Activated CD4-positive, CD25-positive, alpha-beta regulatory T cell (primary cell): ENCODE measurements around the gene MTURN.

ENCODE experiments used
- DNase-seq, 4 experiments: peaks; one replicate each; lab custom pipeline; 2025; lab: John Stamatoyannopoulos, UW

The MTURN gene

DNA sequence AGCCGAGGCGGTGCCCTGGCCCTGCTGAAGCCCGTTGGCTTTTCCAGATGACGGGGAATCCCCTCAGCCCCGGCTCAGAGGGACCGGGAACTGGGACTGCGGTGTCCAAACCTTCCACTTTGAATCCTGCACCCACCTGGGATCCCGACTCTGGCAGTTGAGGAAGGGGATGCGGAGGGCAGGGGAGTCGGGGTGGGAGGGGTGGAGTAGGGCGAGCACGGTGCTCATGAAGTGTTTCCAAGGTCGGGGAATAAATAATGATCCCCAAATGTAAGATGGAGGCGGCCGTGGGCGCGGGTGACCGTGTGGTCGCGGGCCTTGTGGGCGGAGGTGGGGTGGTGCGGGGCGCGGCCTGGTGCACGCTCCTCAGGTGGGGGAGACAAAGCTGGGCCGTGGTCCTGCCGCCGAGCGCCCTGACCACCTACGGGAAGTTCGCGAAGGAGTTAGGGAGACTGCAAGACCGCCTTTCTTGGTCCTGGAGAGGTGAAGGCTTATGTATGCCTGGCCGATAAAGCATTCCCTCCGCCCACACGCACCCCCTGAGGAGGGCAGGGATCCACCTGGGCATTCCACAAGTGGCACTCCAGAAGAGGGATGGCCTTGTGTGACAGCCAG is 1.4 kb downstream of the MTURN start:
- no peak for DNase-seq

DNA sequence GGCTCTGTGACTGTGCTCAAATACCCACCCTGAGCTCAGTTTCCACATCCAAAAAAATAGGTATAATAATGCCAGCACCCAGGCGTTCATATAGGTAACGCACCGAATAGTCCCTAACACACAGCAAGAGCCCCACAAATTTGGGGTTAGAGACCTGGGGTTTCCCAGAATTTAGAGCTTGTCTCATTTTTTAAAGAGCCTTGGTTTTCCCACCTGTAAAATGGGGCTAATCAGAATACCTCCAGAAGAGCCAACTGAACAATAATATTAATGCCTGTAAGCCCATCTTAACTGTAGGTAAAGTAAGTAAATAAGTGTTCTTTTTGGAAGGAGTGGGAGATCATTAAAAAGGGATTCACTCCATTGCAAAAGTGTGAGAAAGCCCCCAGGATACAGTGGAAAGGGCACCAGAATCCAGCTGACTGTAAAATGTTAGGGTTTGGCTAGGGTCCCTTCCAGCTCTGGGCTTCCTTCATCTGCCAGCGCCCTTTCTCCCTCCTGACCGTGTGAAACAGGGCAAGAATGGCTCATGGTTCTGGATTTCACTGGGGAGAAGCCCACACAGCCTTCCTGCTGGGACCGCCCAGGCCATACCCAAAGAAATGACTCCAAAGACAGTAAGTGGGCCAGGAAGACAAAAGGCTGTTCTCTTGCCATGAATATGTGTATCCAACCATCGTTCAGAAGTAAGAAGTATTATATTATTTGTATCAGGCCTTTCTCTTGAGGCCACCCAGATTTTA is 2.1 kb downstream of the MTURN start:
- DNase-seq: no peak

DNA sequence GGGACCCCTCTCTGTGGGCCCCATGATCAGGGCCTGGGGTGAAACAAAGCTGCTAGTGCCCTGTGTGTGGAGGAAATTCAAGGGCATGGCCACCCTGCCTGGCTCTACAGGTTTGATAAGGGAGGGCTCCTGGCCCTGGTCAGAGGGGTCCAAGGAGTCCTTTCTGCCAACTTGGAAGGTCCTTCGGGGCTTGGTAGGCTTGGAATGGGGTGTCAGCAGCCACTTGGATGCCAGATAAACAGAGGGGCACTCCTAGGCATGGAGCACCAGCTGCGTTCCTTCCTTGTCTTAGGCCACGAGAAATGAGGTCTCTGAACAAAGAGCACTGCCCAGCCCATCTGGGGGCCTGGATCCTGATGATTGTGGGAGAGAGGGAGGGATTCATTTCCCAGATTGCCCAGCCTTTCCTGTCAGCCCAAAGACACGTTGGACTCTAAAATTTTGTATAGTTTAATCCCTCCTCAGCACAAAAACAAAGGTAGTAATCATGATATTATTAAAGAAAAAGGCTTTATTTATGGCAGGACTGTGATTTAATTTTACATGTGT is 5.1 kb downstream of the MTURN start:
- no peak for DNase-seq

DNA sequence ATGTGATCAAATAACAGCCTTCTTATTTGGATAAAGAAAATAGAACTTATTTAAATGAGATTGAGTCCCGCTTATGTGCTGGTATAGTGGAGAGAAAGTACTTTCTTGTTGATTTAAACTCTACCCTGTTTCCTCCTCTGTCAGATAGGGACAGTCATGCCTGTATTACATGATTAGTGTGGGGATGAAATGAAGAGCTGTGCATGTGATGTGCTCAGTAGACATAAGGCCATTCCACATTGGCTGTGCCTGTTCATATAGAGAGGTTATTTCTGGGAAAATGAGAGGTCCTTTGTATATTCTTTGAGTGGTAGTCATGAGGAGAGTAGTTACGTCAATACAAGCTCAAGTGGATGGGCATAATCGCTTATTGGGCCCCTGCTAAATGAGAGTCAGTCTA is 5.7 kb downstream of the MTURN start:
- DNase-seq: no peak

DNA sequence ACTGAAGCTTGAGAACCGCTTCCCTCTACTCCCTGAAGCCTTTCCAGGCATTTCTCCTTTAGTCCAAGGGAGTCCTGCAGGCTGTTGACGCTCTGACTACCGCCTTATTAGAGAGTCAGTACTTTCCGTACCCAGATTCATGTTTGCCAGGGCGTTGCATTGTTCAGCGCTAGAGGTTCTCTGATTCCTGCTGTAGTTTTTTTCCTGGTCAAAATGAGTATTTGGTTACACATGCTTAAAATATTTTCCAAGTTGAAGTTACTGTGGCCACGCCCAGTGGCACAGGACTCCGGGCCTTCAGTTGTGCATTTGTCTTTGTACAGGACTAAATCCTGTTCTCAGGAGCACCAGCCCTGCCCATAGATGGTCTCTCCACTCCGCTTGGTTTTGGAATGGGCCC is 7.9 kb downstream of the MTURN start:
- no peak for DNase-seq

DNA sequence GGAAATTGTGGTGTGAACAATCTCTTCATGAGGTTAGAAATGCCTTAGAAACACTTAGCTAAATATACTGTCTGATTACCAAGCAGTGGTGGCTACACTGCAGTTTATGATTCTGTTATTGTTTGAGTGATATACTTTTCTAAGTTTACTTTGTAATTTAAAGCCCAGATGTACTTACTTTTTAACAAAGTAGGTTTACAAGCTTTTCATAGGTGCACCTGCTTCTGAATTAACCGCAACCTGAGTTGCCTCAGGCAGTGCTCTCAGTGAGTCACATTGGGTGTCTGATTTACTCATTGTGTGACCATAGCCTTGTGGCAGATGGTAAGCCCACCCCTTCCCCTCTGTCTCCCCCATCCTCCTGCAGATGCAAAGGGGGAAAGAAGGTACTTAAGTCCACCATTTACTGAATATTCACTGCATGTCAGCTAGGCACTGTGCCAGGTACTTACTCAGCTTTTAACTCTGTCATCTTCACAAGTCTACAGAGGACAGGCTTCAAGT is 9.0 kb downstream of the MTURN start:
- no peak for DNase-seq

DNA sequence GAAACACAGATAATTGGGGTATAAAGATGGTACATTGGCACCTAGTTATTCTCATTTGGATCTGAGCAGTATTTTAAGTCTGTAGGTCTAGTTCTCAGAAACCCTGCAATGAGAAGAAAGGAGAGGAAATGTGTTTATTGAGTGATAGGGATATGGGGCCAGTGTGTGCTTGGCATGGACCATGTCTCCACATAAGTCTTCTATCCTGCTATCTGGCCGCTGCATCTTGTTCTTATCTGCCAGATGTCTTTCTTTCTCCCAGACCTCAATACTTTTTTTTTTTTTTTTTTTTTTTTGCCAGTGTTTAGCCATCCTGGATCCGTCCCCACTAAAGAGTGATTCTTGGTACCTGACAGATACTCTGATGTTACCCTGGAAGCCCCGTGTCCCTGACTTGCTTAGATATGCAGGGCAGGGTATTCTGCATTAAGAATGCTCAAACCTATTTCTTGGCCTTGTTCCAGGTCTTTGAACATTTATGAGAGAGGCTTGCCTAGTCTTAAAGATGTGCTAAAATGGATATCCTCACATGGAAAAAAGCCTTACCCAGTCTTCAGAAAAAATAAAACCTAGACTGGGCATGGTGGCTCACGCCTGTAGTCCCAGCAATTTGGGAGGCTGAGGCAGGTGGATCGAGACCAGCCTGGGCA is 10.0 kb downstream of the MTURN start:
- DNase-seq: no peak

DNA sequence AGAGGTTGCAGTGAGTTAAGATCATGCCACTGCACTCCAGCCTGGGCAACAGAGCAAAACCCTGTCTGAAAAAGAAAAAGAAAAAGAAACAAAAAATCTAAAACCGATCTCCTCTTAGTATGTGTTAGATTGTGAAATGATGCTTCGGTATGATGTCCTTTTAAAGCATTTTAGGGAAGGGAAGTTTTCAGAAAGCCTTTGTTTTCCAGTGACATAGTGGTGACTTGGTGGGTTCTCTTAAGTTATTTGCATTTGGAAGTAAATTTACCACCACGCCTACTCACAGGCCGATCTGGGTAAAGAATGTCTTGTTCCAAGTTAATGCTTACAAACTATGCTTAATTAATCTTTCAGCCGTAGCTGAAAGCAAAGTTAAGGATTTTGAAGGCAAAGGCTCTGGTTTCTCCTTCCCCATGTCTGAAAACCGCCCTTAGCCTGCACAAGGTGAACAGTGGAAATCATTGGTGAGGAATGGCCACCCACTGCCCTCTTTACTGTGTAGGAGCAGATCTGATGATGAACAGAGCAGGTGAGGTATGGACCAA is 10.7 kb downstream of the MTURN start:
- no peak for DNase-seq

DNA sequence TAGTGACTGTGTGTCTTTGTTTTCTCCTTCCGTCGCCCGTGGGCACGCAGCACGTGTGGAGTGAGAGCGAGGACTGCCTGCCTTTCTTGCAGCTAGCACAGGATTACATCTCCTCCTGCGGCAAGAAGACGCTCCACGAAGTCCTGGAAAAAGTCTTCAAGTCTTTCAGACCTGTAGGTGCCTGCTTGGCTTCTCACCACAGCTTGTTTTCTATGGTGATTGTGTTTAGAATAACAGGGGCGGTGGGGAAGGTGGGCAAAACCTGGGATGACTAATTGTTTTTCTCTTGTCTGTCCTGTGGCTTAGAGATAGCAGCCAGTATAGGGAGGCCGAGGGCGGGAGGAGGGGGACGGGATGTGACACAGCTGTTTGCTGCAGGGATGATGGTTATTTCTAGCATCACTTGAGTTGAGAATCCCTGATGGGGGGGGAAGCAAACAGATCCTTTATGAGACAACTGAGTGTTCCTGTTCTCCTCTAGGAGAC is 11.4 kb downstream of the MTURN start:
- DNase-seq: no peak

DNA sequence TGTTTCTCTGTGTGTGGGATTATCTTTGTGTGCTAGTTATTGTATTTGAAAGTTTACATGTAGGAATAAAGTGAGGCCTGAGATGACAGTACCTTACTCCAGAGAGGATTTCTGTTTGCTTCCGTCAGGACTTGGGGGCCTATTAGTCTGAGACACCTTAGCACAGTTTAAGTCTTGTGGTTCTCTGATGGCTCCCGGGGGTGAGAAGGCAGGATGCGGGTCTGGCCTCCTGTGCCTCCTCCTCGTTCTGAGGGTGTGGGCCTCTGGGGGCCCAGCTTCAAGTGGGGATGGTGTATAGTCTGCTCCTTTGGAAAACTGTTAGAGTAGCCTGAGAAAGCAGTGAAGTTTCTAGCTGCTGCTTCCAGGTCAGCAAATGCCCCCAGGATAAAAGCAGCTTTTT is 12.4 kb downstream of the MTURN start:
- no peak for DNase-seq

DNA sequence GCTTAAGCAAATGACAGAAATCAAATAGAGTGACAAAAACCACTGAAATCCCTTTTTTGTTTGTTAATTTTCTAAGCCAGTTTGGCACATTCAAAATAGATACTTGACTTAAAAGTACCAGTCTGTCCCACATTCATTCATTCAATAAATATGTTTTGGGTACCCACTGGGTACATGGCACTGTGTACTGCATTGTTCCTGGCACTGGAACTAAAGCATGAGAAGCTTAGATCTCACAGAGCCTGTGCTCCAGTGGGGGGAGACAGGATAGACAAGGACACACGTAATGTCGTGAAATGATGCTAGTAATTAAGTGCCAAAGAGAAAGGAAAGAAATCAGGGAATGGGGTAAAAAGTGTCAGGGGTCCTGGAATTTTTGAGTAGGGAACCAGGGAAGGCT is 13.0 kb downstream of the MTURN start:
- DNase-seq: no peak

DNA sequence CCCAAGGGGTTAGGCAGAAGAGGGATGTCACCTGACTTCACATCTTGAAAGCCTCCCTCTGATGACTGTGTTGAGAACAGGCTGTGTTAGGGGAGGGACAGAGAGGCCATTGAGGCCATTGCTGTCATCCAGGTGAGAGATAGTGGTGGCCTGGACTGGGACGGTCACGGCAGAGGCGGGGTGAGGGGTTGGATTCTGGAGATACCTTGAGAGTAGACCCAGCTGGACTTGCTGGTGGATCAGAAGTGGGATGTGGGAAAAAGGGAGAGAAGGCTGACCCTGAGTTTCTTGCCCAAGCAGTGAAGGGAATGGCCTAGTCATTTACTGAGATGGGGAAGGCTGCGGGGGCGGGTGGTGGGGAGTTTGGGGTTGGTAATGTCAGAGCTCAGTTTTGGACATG is 13.6 kb downstream of the MTURN start:
- no peak for DNase-seq

DNA sequence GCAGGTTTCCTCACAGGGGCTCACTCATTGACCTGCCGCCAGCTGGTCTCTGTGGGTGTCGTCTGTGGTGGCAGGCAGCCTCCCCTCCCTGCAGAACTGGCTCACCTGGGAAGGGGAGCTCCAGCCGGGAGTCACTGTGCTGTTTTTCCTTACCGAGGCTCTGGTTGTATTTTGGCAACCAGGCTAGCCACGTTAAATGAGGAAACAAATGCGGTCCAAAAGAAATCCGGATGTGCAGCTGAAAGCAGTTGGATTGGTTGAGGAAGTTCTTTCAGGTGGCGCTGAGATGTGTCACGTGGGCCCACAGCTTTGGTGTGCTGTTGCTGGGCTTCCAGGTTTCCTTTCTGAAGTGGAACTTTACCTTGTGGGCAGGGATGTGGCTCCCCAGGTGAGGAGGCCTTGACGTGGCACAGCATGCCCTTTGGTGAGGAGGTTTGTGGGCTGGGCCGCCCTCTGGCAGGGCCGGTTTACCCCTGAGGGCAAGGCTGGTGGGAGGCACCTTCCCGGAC is 14.2 kb downstream of the MTURN start:
- no peak for DNase-seq

DNA sequence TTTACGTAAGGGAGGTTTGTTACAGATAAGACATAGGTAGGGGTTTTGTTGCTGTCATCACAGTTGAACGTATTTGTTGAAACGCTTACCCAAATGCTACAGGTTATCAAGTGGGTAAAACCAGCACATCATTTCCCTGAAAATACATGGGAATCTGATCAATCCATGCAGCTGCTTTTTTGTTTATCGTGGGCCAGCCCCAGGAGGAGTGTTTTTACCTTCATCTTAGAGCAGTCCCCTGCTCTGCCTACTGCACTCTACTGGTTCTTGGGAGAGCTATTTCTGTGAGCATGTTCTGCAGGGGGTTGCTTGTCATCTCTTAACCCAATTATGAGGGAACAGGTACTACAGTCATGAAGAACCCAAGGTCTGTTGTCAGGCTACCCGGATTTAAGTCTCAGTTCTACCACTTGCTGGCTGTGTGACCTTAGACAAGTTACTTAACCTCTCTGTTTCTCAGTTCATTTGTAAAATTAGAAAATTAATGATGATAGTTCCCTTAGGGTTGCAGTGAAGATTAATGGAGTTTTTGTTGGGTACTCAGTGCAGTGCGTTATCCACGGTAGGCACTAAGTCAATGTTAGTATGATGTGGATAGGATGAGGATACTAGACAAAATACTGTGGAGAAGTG is 15.0 kb downstream of the MTURN start:
- DNase-seq: no peak

DNA sequence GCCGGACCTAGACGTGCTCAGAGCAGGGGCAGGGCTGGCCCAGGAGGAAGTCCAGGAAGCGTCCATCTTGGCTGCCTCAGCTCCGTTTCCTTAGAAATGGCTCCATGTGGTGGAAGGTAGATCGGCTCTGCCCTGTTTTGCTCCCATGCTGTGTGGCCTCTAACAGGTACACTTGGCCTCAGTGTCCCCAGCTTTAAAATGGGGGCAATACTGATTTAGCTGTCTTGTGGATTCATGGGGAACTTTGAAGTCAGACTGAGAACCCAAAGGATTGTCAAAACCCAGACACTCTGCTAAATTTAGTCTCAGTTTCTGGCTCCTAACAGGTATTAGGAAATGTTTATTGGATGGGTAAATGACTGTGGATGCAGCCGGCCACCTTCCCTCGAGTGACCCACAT is 15.9 kb downstream of the MTURN start:
- no peak for DNase-seq

DNA sequence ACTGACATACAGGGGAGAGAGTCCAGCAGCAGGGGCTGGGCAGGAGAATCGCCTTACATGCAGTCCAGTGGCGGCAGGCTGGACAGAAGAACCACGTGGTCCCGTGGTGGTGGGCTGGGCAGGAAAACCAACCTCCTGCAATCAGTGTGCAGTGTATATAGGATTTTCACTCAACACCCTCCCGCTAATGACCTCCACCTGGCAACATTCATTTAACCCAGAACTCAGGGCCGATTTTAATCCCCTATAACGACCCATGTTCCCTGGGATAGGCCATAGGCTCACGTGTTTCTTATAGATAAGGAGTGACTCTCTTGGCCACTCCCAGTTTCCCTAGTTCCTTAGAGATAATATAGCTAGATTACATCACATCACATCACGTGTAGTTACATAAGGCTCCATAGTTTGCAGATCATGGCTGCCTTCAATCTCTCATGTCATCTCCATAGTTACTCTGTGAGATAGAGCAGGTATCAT is 19.4 kb downstream of the MTURN start:
- DNase-seq: no peak

DNA sequence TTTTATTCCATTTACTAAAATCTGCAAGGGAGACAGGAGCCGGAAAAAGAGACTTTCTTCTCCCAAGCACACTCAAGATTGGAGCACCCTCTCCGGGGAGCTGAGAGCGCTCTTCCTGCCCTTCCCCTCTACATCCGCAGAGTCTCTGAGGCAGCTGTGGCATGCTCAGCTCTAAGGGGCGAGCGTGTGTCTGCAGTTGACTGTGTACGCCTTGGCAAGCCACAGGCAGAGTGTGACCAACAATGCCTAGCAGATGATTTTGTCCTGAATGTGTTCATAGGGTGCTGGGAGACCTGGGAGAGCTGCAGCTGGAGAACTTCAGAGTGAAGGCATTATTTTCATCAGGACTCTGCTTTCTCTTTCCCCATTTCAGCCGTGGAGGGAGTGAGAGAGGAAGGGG is 20.7 kb downstream of the MTURN start:
- DNase-seq: no peak

DNA sequence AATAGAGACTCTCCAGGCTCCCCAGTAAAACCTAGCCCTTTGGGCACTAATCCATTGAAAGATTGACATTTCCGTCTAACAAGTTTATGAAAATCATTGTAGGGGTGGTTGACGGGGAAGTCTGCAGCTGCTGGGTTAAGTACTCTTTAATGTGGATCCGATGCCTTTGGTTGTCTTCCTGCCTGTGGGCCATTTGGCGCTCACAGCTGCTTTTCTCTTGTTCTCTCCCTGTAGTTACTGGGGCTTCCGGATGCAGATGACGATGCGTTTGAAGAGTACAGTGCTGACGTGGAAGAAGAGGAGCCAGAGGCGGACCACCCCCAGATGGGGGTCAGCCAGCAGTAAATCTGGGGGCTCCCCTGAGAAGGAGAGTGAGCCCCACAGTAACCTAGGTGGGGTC is 22.4 kb downstream of the MTURN start:
- DNase-seq: no peak

DNA sequence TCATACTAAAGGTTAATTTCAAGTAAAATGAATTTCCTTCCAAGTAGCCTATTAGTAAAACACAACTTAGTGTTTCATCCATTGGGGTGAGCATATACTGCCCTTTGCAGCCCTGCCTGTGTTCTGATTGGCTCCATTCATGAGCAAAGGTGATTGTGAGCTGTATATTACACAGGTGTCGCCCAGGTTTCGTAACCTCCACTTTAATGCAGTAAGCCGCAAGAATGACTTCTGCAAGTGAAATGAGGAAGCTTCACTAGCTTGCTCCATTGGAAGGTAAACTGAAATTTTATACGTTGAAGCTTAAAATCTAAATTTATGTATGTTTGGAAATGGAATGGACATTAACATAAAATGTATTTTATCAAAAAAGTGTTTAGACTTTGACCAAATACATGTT is 24.4 kb downstream of the MTURN start:
- DNase-seq: no peak

DNA sequence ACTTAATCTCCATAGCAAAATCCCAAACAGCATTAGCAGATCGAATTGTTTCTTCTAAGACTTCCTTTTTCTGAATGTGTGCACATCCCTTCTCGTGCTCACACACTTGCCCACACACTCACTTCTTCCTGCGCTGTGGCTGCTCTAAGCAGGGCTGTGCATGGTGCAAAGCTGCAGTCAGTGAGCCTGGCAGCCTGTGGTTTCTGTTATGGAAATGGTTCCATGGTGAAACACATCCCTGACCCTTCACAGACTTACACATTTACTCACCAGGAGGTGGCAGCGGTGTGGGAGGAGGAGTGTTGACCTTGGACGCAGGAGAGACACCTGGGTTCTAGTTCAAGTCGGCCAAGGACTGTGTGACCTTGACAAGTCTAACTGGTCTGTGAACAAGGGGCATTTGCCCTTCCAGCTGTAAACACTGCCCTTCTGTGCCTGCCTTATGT is 24.9 kb downstream of the MTURN start:
- no peak for DNase-seq

DNA sequence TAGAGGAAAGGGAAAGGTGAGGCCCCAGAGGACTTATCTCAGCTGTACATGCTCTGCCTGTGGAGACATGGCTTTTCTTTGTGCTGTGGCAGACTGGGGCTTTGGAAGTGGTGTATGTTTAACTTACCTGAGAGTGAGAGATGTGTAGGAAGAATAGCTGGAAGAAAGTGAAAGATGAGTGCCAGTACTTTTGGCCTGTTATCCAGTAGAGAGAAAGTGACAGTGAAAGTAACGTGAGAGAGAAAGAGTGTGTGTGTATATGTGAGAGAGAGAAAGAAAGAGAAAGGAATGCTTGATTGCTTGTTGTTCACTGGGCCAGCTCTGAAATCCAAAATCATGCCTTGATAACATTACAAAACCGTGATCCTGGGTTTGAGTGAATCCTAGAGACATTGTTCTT is 25.5 kb downstream of the MTURN start:
- no peak for DNase-seq

DNA sequence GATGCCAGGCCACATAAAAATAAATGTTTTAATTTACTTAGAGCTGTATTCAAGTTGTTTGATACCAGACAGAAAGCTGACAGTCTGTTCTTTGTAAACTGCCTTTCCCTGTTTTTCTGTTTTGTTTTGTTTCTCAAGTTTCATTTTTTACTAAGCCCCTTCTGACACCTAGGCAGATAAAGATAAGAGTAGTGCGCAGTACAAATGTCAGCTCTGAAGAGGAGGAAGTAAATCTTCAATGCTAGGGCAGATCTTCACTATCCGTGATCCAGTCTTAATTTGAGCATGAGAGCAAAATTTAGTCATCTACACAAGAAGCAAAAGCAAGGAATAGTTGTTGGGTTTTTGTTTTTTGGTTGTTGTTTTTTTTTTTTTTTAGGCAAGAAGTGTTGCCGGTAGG is 27.3 kb downstream of the MTURN start:
- no peak for DNase-seq
